SK-N-SH (cell line): ENCODE results near the gene USH1C. TPM values are rescaled to one million over a fixed set of nuclear protein-coding genes. Genes with fewer than 3 reads are reported as not detected.

Experiments
- CTCF ChIA-PET: fragments of 300-600, 350-600 bp; formaldehyde crosslinking; extraction: SDS; loops from one replicate; lab custom pipeline; 2021; lab: Yijun Ruan, JAX
- POLR2A ChIA-PET: fragments of 350-600 bp; sonication (Branson Sonifier 250); formaldehyde crosslinking; extraction: SDS; loops from one replicate; lab custom pipeline; 2020; ENCODE audit warnings: antibody characterized with exemption, inconsistent platforms; lab: Yijun Ruan, JAX
- DNase-seq: peaks from one replicate; pipeline ENCODE4 v3.0.0; 2012
- H2AFZ ChIP-seq: fragments of 200-600 bp; sonication (generic); 2 replicates; pipeline ENCODE4 v1.8.1; 2016; ENCODE audit warnings: antibody characterized with exemption, mild to moderate bottlenecking, low read depth
- H3F3A ChIP-seq: fragments of 200-600 bp; sonication (generic); replicated peaks from 2 replicates; pipeline ENCODE3; 2016; ENCODE audit warnings: antibody characterized with exemption, mild to moderate bottlenecking; ENCODE audit not compliant: insufficient read depth
- H3K27ac ChIP-seq, 2 experiments: fragments of 200-500 bp in 1 of 2; fragments of 200-600 bp in 1 of 2; sonication (Bioruptor generic) in 1 of 2; sonication (generic), shearing (Covaris generic) in 1 of 2; 2 replicates each; pipeline versions ENCODE4 v1.5.1 to v1.6.1; 2014 to 2016; ENCODE audit warnings: low read depth in 2 of 2, inconsistent platforms in 1 of 2, low read length in 1 of 2, mild to moderate bottlenecking in 1 of 2, mixed read lengths in 1 of 2
- H3K27me3 ChIP-seq: fragments of 200-600 bp; sonication (generic), shearing (Covaris generic); 2 replicates; pipeline ENCODE4 v1.6.1; 2016; ENCODE audit warnings: mixed run types; ENCODE audit not compliant: insufficient read depth
- H3K36me3 ChIP-seq, 2 experiments: fragments of 200-500 bp in 1 of 2; fragments of 200-600 bp in 1 of 2; sonication (Bioruptor generic) in 1 of 2; sonication (generic) in 1 of 2; replicated peaks in 1 of 2; 2 replicates each; pipeline versions ENCODE3 to v1.5.1; 2014 to 2016; ENCODE audit warnings: low read length in 1 of 2, mild to moderate bottlenecking in 1 of 2; ENCODE audit not compliant: insufficient read depth in 2 of 2, control insufficient read depth in 1 of 2
- H3K4me1 ChIP-seq, 2 experiments: fragments of 200-500 bp in 1 of 2; fragments of 200-600 bp in 1 of 2; sonication (Bioruptor generic) in 1 of 2; sonication (generic), shearing (Covaris generic) in 1 of 2; 2 replicates each; pipeline versions ENCODE4 v1.5.1 to v1.6.1; 2014 to 2016; ENCODE audit warnings: low read depth in 1 of 2, low read length in 1 of 2, mixed run types in 1 of 2; ENCODE audit not compliant: insufficient read depth in 2 of 2, control insufficient read depth in 1 of 2
- H3K4me2 ChIP-seq: fragments of 200-600 bp; sonication (generic), shearing (Covaris generic); 2 replicates; pipeline ENCODE4 v1.6.1; 2017; ENCODE audit warnings: mixed run types
- H3K4me3 ChIP-seq, 2 experiments: fragments of 200-500 bp in 1 of 2; fragments of 200-600 bp in 1 of 2; sonication (Bioruptor generic) in 1 of 2; sonication (generic), shearing (Covaris generic) in 1 of 2; 2 replicates each; pipeline versions ENCODE4 v1.5.1 to v1.8.1; 2014 to 2016; ENCODE audit warnings: low read depth in 2 of 2, inconsistent platforms in 1 of 2, low read length in 1 of 2, mild to moderate bottlenecking in 1 of 2, mixed read lengths in 1 of 2, moderate library complexity in 1 of 2
- H3K79me2 ChIP-seq: fragments of 200-600 bp; sonication (generic); 2 replicates; pipeline ENCODE4 v1.8.1; 2017; ENCODE audit warnings: mild to moderate bottlenecking; ENCODE audit not compliant: insufficient read depth
- H3K9ac ChIP-seq: fragments of 200-600 bp; sonication (generic); 2 replicates; pipeline ENCODE4 v1.6.1; 2017; ENCODE audit warnings: mixed run types
- H3K9me2 ChIP-seq: fragments of 200-600 bp; sonication (generic); 2 replicates; pipeline ENCODE4 v1.6.1; 2017; ENCODE audit warnings: mixed run types
- H3K9me3 ChIP-seq: fragments of 200-600 bp; sonication (generic); 2 replicates; pipeline ENCODE4 v1.6.1; 2017; ENCODE audit warnings: mixed run types, mild to moderate bottlenecking, moderate library complexity
- H4K20me1 ChIP-seq: fragments of 200-600 bp; sonication (generic); 2 replicates; pipeline ENCODE4 v1.6.1; 2017; ENCODE audit warnings: mild to moderate bottlenecking, mixed run types; ENCODE audit not compliant: insufficient read depth
- CTCF ChIP-seq: fragments of 200-600 bp; sonication (generic); IDR thresholded peaks from 2 replicates; pipeline ENCODE4 v1.6.1; 2017; ENCODE audit warnings: antibody characterized with exemption, mild to moderate bottlenecking, moderate library complexity
- EP300 ChIP-seq, 2 experiments: IDR thresholded peaks; 2 replicates each; pipeline versions ENCODE4 v1.4.0 to v1.6.1; 2012; ENCODE audit warnings: borderline replicate concordance in 1 of 2, low read depth in 1 of 2, low read length in 1 of 2
- FOXM1 ChIP-seq: IDR thresholded peaks from 2 replicates; pipeline ENCODE4 v1.4.0; 2012; ENCODE audit warnings: low read depth, mild to moderate bottlenecking
- GABPA ChIP-seq: IDR thresholded peaks from 2 replicates; pipeline ENCODE4 v1.4.0; 2012; ENCODE audit warnings: low read depth, mild to moderate bottlenecking
- GATA2 ChIP-seq: sonication (generic); formaldehyde crosslinking; IDR thresholded peaks from 2 replicates; pipeline ENCODE4 v1.5.0; 2020; ENCODE audit warnings: mild to moderate bottlenecking, missing genetic modification reagents
- MAX ChIP-seq: IDR thresholded peaks from 2 replicates; pipeline ENCODE4 v1.4.0; 2012; ENCODE audit warnings: low read depth
- MEF2A ChIP-seq: IDR thresholded peaks from 2 replicates; pipeline ENCODE4 v1.4.0; 2012; ENCODE audit warnings: low read depth, borderline replicate concordance
- NFIC ChIP-seq: IDR thresholded peaks from 2 replicates; pipeline ENCODE4 v1.4.0; 2012; ENCODE audit warnings: borderline replicate concordance
- PBX3 ChIP-seq: IDR thresholded peaks from 2 replicates; pipeline ENCODE4; 2012
- RAD21 ChIP-seq: IDR thresholded peaks from 2 replicates; pipeline ENCODE4 v1.6.1; 2012; ENCODE audit warnings: mild to moderate bottlenecking, low read length
- RCOR1 ChIP-seq: fragments of 150-350 bp; IDR thresholded peaks from 2 replicates; pipeline ENCODE4 v1.6.1; 2017; ENCODE audit warnings: antibody characterized with exemption, low read length
- RFX5 ChIP-seq: IDR thresholded peaks from 2 replicates; pipeline ENCODE4 v1.6.1; 2012; ENCODE audit warnings: mild to moderate bottlenecking, improper control_type of control experiment, low read length
- RXRA ChIP-seq: IDR thresholded peaks from 2 replicates; pipeline ENCODE4 v1.4.0; 2012; ENCODE audit warnings: low read depth, mild to moderate bottlenecking, borderline replicate concordance
- TCF12 ChIP-seq: IDR thresholded peaks from 2 replicates; pipeline ENCODE4 v1.4.0; 2012
- TEAD4 ChIP-seq: IDR thresholded peaks from 2 replicates; pipeline ENCODE4 v1.4.0; 2012; ENCODE audit warnings: mild to moderate bottlenecking, borderline replicate concordance; ENCODE audit not compliant: insufficient read depth
- USF1 ChIP-seq: IDR thresholded peaks from 2 replicates; pipeline ENCODE4 v1.4.0; 2012; ENCODE audit warnings: low read depth, borderline replicate concordance
- USF2 ChIP-seq: fragments of 150-350 bp; IDR thresholded peaks from 2 replicates; pipeline ENCODE4 v1.6.1; 2017; ENCODE audit warnings: antibody characterized with exemption, low read length, low read depth, borderline replicate concordance
- YY1 ChIP-seq: IDR thresholded peaks from 2 replicates; pipeline ENCODE4 v1.4.0; 2012; ENCODE audit warnings: low read depth, mild to moderate bottlenecking
- whole genome bisulfite sequencing: methylation state at CpG from one replicate; pipeline ENCODE4 v1.1.6; 2017; ENCODE audit warnings: low lambda C conversion rate; 5-methylcytosine and 5-hydroxymethylcytosine counted together
- polyA plus RNA-seq, 3 experiments: library from polyadenylated mRNA; depleted of rRNA; stranded (reverse); fragments of >200 nt; gene quantifications; 2 replicates each; pipeline ENCODE4 v1.2.3, GENCODE V29; 2012

USH1C gene
- polyA plus RNA-seq, 1 of the 3 experiments (the other 2 are of a cell fraction) = not detected

- no peak for TF ChIP-seq TEAD4
- TF ChIP-seq USF2 = no peak
Observed at GRCh38 chr11:17561526-17561925, 17.3 kb upstream of the USH1C start (continued).

- no peak overlapping the region for H3K9ac ChIP-seq
- no peaks in the 10 kb centered on the region for H3K36me3 ChIP-seq
- ChIA-PET POLR2A (no interaction called here), CTCF (no interaction called here)
- H3K9me2 ChIP-seq = no peaks in the 10 kb centered on the region
- no peaks in the 10 kb centered on the region for H4K20me1 ChIP-seq
- H3K27me3 ChIP-seq = no peaks in the 10 kb centered on the region
- H3K79me2 ChIP-seq = no peaks in the 10 kb centered on the region
- H3K4me3 ChIP-seq = no peak overlapping the region
- no peak overlapping the region for H3K4me2 ChIP-seq
- H3K27ac ChIP-seq = no peak overlapping the region
- no peaks in the 10 kb centered on the region for H3F3A ChIP-seq
- no peak overlapping the region for H2AFZ ChIP-seq
- DNase-seq = no peak
- no peaks in the 10 kb centered on the region for H3K9me3 ChIP-seq
- WGBS = 17% methylated on average over 1 of the region's 4 CpGs
- TF ChIP-seq YY1 (no peak), GATA2 (no peak), RCOR1 (no peak), MEF2A (no peak), GABPA (no peak), RAD21 (no peak), USF1 (no peak), NFIC (no peak), USF2 (no peak), CTCF (no peak), TCF12 (no peak), MAX (no peak), RXRA (no peak), EP300 (IDR thresholded peaks at IDR 0.05; ENCODE audit: borderline replicate concordance in 1 of 2, low read depth in 1 of 2, low read length in 1 of 2) (no peak), TEAD4 (no peak), PBX3 (no peak), RFX5 (no peak), FOXM1 (no peak)
- H3K4me1 ChIP-seq = peaks cover 0 to 5% of the 10 kb centered on the region in 2 experiments; a peak in 1 of 4 replicates
Observed at GRCh38 chr11:17561111-17561415, 16.8 kb upstream of the USH1C start.
